Rectal smooth muscle tissue (tissue), 1 donor: ENCODE data around the gene RAD51B.
A peak's percentile ranks its signal among the peaks of the same experiment; 100 is the strongest.
"Not testable (repeated sequence)": the region's sequence is repeated elsewhere in the genome, so short reads cannot be mapped to it uniquely, and the experiment has no call there.

Experiments used
- H3K27ac ChIP-seq: one replicate; pipeline ENCODE4 v1.7.0; 2013; ENCODE audit warnings: low read depth, low read length, inconsistent platforms
- H3K27me3 ChIP-seq: one replicate; pipeline ENCODE4 v1.7.0; 2013; ENCODE audit warnings: low read length; ENCODE audit not compliant: control insufficient read depth, insufficient read depth
- H3K36me3 ChIP-seq: one replicate; pipeline ENCODE4 v1.7.0; 2013; ENCODE audit warnings: low read length; ENCODE audit not compliant: control insufficient read depth, insufficient read depth
- H3K4me1 ChIP-seq: one replicate; pipeline ENCODE4 v1.7.0; 2013; ENCODE audit warnings: low read length; ENCODE audit not compliant: control insufficient read depth, insufficient read depth
- H3K4me3 ChIP-seq: one replicate; pipeline ENCODE4 v1.7.0; 2013; ENCODE audit warnings: low read length
- H3K9ac ChIP-seq: one replicate; pipeline ENCODE4 v1.7.0; 2013; ENCODE audit warnings: low read length

The RAD51B gene

GRCh38 chr14:68423686-68424085 lies 604.1 kb downstream of the RAD51B start:
- no peaks in the 10 kb centered on the region for H3K36me3 ChIP-seq
- H3K4me1 ChIP-seq = no peaks in the 10 kb centered on the region
- no peak overlapping the region for H3K27ac ChIP-seq
- no peaks in the 10 kb centered on the region for H3K27me3 ChIP-seq
- no peak overlapping the region for H3K4me3 ChIP-seq
- H3K9ac ChIP-seq = no peak overlapping the region

GRCh38 chr14:68424443-68425172 lies 605.0 kb downstream of the RAD51B start:
- Histone ChIP-seq H3K9ac (no peak overlapping the region), H3K36me3 (no peaks in the 10 kb centered on the region), H3K4me1 (no peaks in the 10 kb centered on the region), H3K4me3 (no peak overlapping the region), H3K27me3 (no peaks in the 10 kb centered on the region), H3K27ac (no peak overlapping the region)

- Histone ChIP-seq H3K36me3 (no peaks in the 10 kb centered on the region), H3K9ac (no peak overlapping the region), H3K27me3 (no peaks in the 10 kb centered on the region), H3K4me1 (no peaks in the 10 kb centered on the region), H3K4me3 (no peak overlapping the region), H3K27ac (no peak overlapping the region)
Measured at GRCh38 chr14:68426661-68427549, 607.3 kb downstream of the RAD51B start.

GRCh38 chr14:68427550-68427890 lies 607.9 kb downstream of the RAD51B start:
- no peaks in the 10 kb centered on the region for H3K4me1 ChIP-seq
- H3K27me3 ChIP-seq = no peaks in the 10 kb centered on the region
- H3K4me3 ChIP-seq = no peak overlapping the region
- no peak overlapping the region for H3K9ac ChIP-seq
- H3K27ac ChIP-seq = no peak overlapping the region
- no peaks in the 10 kb centered on the region for H3K36me3 ChIP-seq

GRCh38 chr14:68428900-68429299 lies 609.3 kb downstream of the RAD51B start:
- not testable (repeated sequence) for H3K36me3 ChIP-seq, H3K4me3 ChIP-seq, H3K9ac ChIP-seq, H3K27ac ChIP-seq, H3K27me3 ChIP-seq, H3K4me1 ChIP-seq

GRCh38 chr14:68434173-68434572 lies 614.6 kb downstream of the RAD51B start:
- not testable (repeated sequence) for H3K9ac ChIP-seq, H3K4me1 ChIP-seq, H3K4me3 ChIP-seq, H3K36me3 ChIP-seq, H3K27ac ChIP-seq, H3K27me3 ChIP-seq

GRCh38 chr14:68435631-68436030 lies 616.1 kb downstream of the RAD51B start:
- not testable (repeated sequence) for H3K4me1 ChIP-seq, H3K9ac ChIP-seq, H3K27ac ChIP-seq, H3K27me3 ChIP-seq, H3K4me3 ChIP-seq, H3K36me3 ChIP-seq

- Histone ChIP-seq H3K27me3 (no peaks in the 10 kb centered on the region), H3K4me1 (peaks cover 8% of the 10 kb centered on the region), H3K36me3 (no peaks in the 10 kb centered on the region), H3K9ac (no peak overlapping the region), H3K27ac (no peak overlapping the region), H3K4me3 (no peak overlapping the region)
Measured at GRCh38 chr14:68439676-68440075, 620.1 kb downstream of the RAD51B start.

- Histone ChIP-seq H3K4me3 (no peak overlapping the region), H3K36me3 (no peaks in the 10 kb centered on the region), H3K27me3 (no peaks in the 10 kb centered on the region), H3K4me1 (peaks cover 12% of the 10 kb centered on the region), H3K27ac (no peak overlapping the region), H3K9ac (no peak overlapping the region)
Measured at GRCh38 chr14:68440820-68441219, 621.2 kb downstream of the RAD51B start.

- Histone ChIP-seq H3K4me3 (no peak overlapping the region), H3K36me3 (no peaks in the 10 kb centered on the region), H3K9ac (no peak overlapping the region), H3K27me3 (no peaks in the 10 kb centered on the region), H3K27ac (no peak overlapping the region), H3K4me1 (peaks cover 12% of the 10 kb centered on the region)
Measured at GRCh38 chr14:68441542-68441941, 622.0 kb downstream of the RAD51B start.

- no peak overlapping the region for H3K27ac ChIP-seq
- no peak overlapping the region for H3K9ac ChIP-seq
- no peaks in the 10 kb centered on the region for H3K36me3 ChIP-seq
- peaks cover 20% of the 10 kb centered on the region for H3K4me1 ChIP-seq
- no peak overlapping the region for H3K4me3 ChIP-seq
- no peaks in the 10 kb centered on the region for H3K27me3 ChIP-seq
Measured at GRCh38 chr14:68442828-68443629, 623.5 kb downstream of the RAD51B start.

GRCh38 chr14:68444449-68445168 lies 625.0 kb downstream of the RAD51B start:
- H3K36me3 ChIP-seq = no peaks in the 10 kb centered on the region
- peaks cover 33% of the 10 kb centered on the region for H3K4me1 ChIP-seq
- no peak overlapping the region for H3K27ac ChIP-seq
- no peak overlapping the region for H3K9ac ChIP-seq
- H3K27me3 ChIP-seq = no peaks in the 10 kb centered on the region
- H3K4me3 ChIP-seq = peak overlapping the region; percentile 8
